ENCODE measurements around the gene STXBP1. TPM values are rescaled to one million over a fixed set of nuclear protein-coding genes. Genes with fewer than 3 reads are reported as not detected.

STXBP1 gene
- total and polyA plus RNA-seq, 2 donors (not counting 3 experiments of a cell fraction or from before 2014, with no cell fraction given): 18.8 to 51.3 TPM

GRCh38 chr9:127673234-127673633 is 61.2 kb downstream of the STXBP1 start:
- peaks cover 4 to 12% of the 10 kb centered on the region in 2 experiments for H3K36me3 ChIP-seq (ENCODE audit: control insufficient read depth in 2 of 2, extremely low read depth in 1 of 2, insufficient read depth in 2 of 2, low read length in 2 of 2)
- FAIRE-seq: no peak
- CTCF ChIA-PET: no interaction called here

GRCh38 chr9:127676638-127677037 is 64.6 kb downstream of the STXBP1 start:
- H3K27me3 ChIP-seq (ENCODE audit: control insufficient read depth in 2 of 2, insufficient read depth in 2 of 2, low read length in 2 of 2): no peaks in the 10 kb centered on the region
- no peak overlapping the region for H3K27ac ChIP-seq (ENCODE audit: insufficient read depth, low read depth, low read length)
- H3K36me3 ChIP-seq (ENCODE audit: control insufficient read depth in 2 of 2, extremely low read depth in 1 of 2, insufficient read depth in 2 of 2, low read length in 2 of 2): peaks cover 4 to 35% of the 10 kb centered on the region in 2 experiments
- H3K9me3 ChIP-seq (replicated peaks; ENCODE audit: control insufficient read depth, insufficient read depth, low read length): no peaks in the 10 kb centered on the region
- TF ChIP-seq JUN (IDR thresholded peaks at IDR 0.05; ENCODE audit: borderline replicate concordance, insufficient read depth, insufficient read length, low read depth): no peak
- no peak for TF ChIP-seq MAX (IDR thresholded peaks at IDR 0.05; ENCODE audit: insufficient read depth, insufficient read length)
- TF ChIP-seq GATA2 (IDR thresholded peaks at IDR 0.05; ENCODE audit: insufficient read depth, insufficient read length, low read depth, low read length): no peak
- TF ChIP-seq CTCF (IDR thresholded peaks at IDR 0.05; ENCODE audit: extremely low read depth in 1 of 2, insufficient read depth in 1 of 2, low read depth in 1 of 2, low read length in 2 of 2): no peak
- TF ChIP-seq FOS (IDR thresholded peaks at IDR 0.05; ENCODE audit: borderline replicate concordance, insufficient read depth, low read length): no peak
- TF ChIP-seq POLR2A (IDR thresholded peaks at IDR 0.05; ENCODE audit: low read depth, low read length): no peak
- TF ChIP-seq POLR2AphosphoS5 (IDR thresholded peaks at IDR 0.05; ENCODE audit: insufficient read depth, low read depth, low read length): no peak
- no peak for TF ChIP-seq EZH2 (IDR thresholded peaks at IDR 0.05; ENCODE audit: borderline replicate concordance, low read depth, low read length, severe bottlenecking)
- TF ChIP-seq MYC (IDR thresholded peaks at IDR 0.05; ENCODE audit: low read depth, low read length): no peak
- H3K9ac ChIP-seq (replicated peaks; ENCODE audit: extremely low read depth, insufficient read depth, low read length): no peak overlapping the region
- no peaks in the 10 kb centered on the region for H4K20me1 ChIP-seq (replicated peaks; ENCODE audit: control insufficient read depth, extremely low read depth, insufficient read depth, low read length)
- no peaks in the 10 kb centered on the region for H3K4me1 ChIP-seq (ENCODE audit: control insufficient read depth, extremely low read depth, insufficient read depth, low read length)
- H3K4me2 ChIP-seq (ENCODE audit: insufficient read depth, low read length): no peak overlapping the region
- BruUV-seq (replicated peaks): no TSS peak
- no peak for FAIRE-seq
- H3K79me2 ChIP-seq (ENCODE audit: control insufficient read depth, insufficient read depth, low read length): no peaks in the 10 kb centered on the region
- no peak for DNase-seq (ENCODE audit: low read depth, low spot score)
- POLR2A ChIA-PET: no interaction called here
- dilution Hi-C loops (cut with MboI; ENCODE audit: extremely low pct_ligation_motif_present, low sequenced_read_pairs) (no loop called here), intact Hi-C loops (cut with micrococcal nuclease) (no loop called here)
- CTCF ChIA-PET: interaction anchor here (1.7 kb wide), 1 partner anchor 58 kb away, joined by 5 read pairs; the partner anchor contains the start of gene TOR2A
- no peak overlapping the region for H2AFZ ChIP-seq (ENCODE audit: low read depth, low read length)
- H3K4me3 ChIP-seq (replicated peaks in 1 of 3; ENCODE audit: insufficient read depth in 1 of 3, low read depth in 1 of 3, low read length in 3 of 3): no peak overlapping the region
- H3K9me1 ChIP-seq (replicated peaks; ENCODE audit: control insufficient read depth, extremely low read depth, insufficient read depth, low read length): no peaks in the 10 kb centered on the region

More at GRCh38 chr9:127673234-127673633, 61.2 kb downstream of the STXBP1 start:
- TF ChIP-seq EZH2 (IDR thresholded peaks at IDR 0.05; ENCODE audit: borderline replicate concordance, low read depth, low read length, severe bottlenecking): no peak
- Histone ChIP-seq H2AFZ (ENCODE audit: low read depth, low read length) (no peak overlapping the region), H3K9me3 (replicated peaks; ENCODE audit: control insufficient read depth, insufficient read depth, low read length) (no peaks in the 10 kb centered on the region), H3K4me2 (ENCODE audit: insufficient read depth, low read length) (no peak overlapping the region), H3K27me3 (ENCODE audit: control insufficient read depth in 2 of 2, insufficient read depth in 2 of 2, low read length in 2 of 2) (no peaks in the 10 kb centered on the region), H3K9me1 (replicated peaks; ENCODE audit: control insufficient read depth, extremely low read depth, insufficient read depth, low read length) (no peaks in the 10 kb centered on the region), H3K27ac (ENCODE audit: insufficient read depth, low read depth, low read length) (no peak overlapping the region), H4K20me1 (replicated peaks; ENCODE audit: control insufficient read depth, extremely low read depth, insufficient read depth, low read length) (no peaks in the 10 kb centered on the region), H3K4me1 (ENCODE audit: control insufficient read depth, extremely low read depth, insufficient read depth, low read length) (no peaks in the 10 kb centered on the region), H3K9ac (replicated peaks; ENCODE audit: extremely low read depth, insufficient read depth, low read length) (no peak overlapping the region), H3K4me3 (replicated peaks in 1 of 3; ENCODE audit: insufficient read depth in 1 of 3, low read depth in 1 of 3, low read length in 3 of 3) (no peak overlapping the region), H3K79me2 (ENCODE audit: control insufficient read depth, insufficient read depth, low read length) (no peaks in the 10 kb centered on the region)
- no TSS peak for BruUV-seq (replicated peaks)
- DNase-seq (ENCODE audit: low read depth, low spot score): no peak
- dilution Hi-C loops (cut with MboI; ENCODE audit: extremely low pct_ligation_motif_present, low sequenced_read_pairs) (no loop called here), intact Hi-C loops (cut with micrococcal nuclease) (no loop called here)
- POLR2A ChIA-PET: no interaction called here

Data from endothelial cell of umbilical vein (primary cell).